Measurements from ENCODE around the gene ATP13A3. TPM values are rescaled to one million over a fixed set of nuclear protein-coding genes. Genes with fewer than 3 reads are reported as not detected.
"Not testable (repeated sequence)": the region's sequence is repeated elsewhere in the genome, so short reads cannot be mapped to it uniquely, and the experiment has no call there.

Gene ATP13A3
- total RNA-seq: 59.7 and 63.1 TPM in 2 replicates
- long read RNA-seq, partial matches to known transcripts: 7 of 10 reads
- long read RNA-seq, other reads (novel, unspliced or antisense): 3 of 10 reads

- Mint-ChIP-seq H3K4me3 (ENCODE audit: unreplicated experiment) (peak within 1 kb of the TSS; percentile 87), H3K4me1 (ENCODE audit: unreplicated experiment) (peaks cover 46% of the 10 kb centered on the region), H3K27ac (ENCODE audit: unreplicated experiment) (peak within 1 kb of the TSS; percentile 90), H3K36me3 (ENCODE audit: unreplicated experiment) (peaks cover 4% of the 10 kb centered on the region), H3K27me3 (ENCODE audit: unreplicated experiment) (no peaks in the 10 kb centered on the region), H3K9me3 (ENCODE audit: unreplicated experiment) (no peaks in the 10 kb centered on the region)
- no peak for TF ChIP-seq CTCF (IDR thresholded peaks at IDR 0.05)
- DNase-seq (ENCODE audit: extremely low spot score, unreplicated experiment): peak; percentile 95
Observed at GRCh38 chr3:194486540-194487288, at the start of gene ATP13A3. Gene ATP13A3 (minus strand): TSS chr3:194487002. CDS start chr3:194462190, 24,812 bp downstream.

- H3K36me3 Mint-ChIP-seq (ENCODE audit: unreplicated experiment); H3K27ac Mint-ChIP-seq (ENCODE audit: unreplicated experiment): not testable (repeated sequence)
Observed at GRCh38 chr3:194535199-194535598, 48.4 kb upstream of the ATP13A3 start.

GRCh38 chr3:194534243-194534642, 47.4 kb upstream of the ATP13A3 start:
- Mint-ChIP-seq H3K9me3 (ENCODE audit: unreplicated experiment) (peaks cover 9% of the 10 kb centered on the region), H3K36me3 (ENCODE audit: unreplicated experiment) (peaks cover 5% of the 10 kb centered on the region), H3K4me3 (ENCODE audit: unreplicated experiment) (no peak overlapping the region), H3K4me1 (ENCODE audit: unreplicated experiment) (peaks cover 14% of the 10 kb centered on the region), H3K27me3 (ENCODE audit: unreplicated experiment) (no peaks in the 10 kb centered on the region), H3K27ac (ENCODE audit: unreplicated experiment) (no peak overlapping the region)
- no peak for TF ChIP-seq CTCF (IDR thresholded peaks at IDR 0.05)
- DNase-seq (ENCODE audit: extremely low spot score, unreplicated experiment): no peak

More at GRCh38 chr3:194535199-194535598, 48.4 kb upstream of the ATP13A3 start:
- DNase-seq (ENCODE audit: extremely low spot score, unreplicated experiment); H3K27me3 Mint-ChIP-seq (ENCODE audit: unreplicated experiment); H3K4me3 Mint-ChIP-seq (ENCODE audit: unreplicated experiment); H3K9me3 Mint-ChIP-seq (ENCODE audit: unreplicated experiment): not testable (repeated sequence)
- peaks cover 14% of the 10 kb centered on the region for H3K4me1 Mint-ChIP-seq (ENCODE audit: unreplicated experiment)

GRCh38 chr3:194532591-194532990, 45.8 kb upstream of the ATP13A3 start:
- TF ChIP-seq CTCF (IDR thresholded peaks at IDR 0.05): no peak
- peaks cover 9% of the 10 kb centered on the region for H3K9me3 Mint-ChIP-seq (ENCODE audit: unreplicated experiment)
- H3K4me3 Mint-ChIP-seq (ENCODE audit: unreplicated experiment): no peak overlapping the region
- peaks cover 8% of the 10 kb centered on the region for H3K4me1 Mint-ChIP-seq (ENCODE audit: unreplicated experiment)
- no peak for DNase-seq (ENCODE audit: extremely low spot score, unreplicated experiment)
- H3K27ac Mint-ChIP-seq (ENCODE audit: unreplicated experiment): no peak overlapping the region
- peaks cover 5% of the 10 kb centered on the region for H3K36me3 Mint-ChIP-seq (ENCODE audit: unreplicated experiment)
- H3K27me3 Mint-ChIP-seq (ENCODE audit: unreplicated experiment): no peaks in the 10 kb centered on the region

GRCh38 chr3:194527726-194528125, 40.9 kb upstream of the ATP13A3 start:
- H3K27ac Mint-ChIP-seq (ENCODE audit: unreplicated experiment): peak overlapping the region; percentile 84
- H3K4me3 Mint-ChIP-seq (ENCODE audit: unreplicated experiment): no peak overlapping the region
- no peaks in the 10 kb centered on the region for H3K27me3 Mint-ChIP-seq (ENCODE audit: unreplicated experiment)
- H3K4me1 Mint-ChIP-seq (ENCODE audit: unreplicated experiment): peaks cover 5% of the 10 kb centered on the region
- no peak for TF ChIP-seq CTCF (IDR thresholded peaks at IDR 0.05)
- no peaks in the 10 kb centered on the region for H3K9me3 Mint-ChIP-seq (ENCODE audit: unreplicated experiment)
- H3K36me3 Mint-ChIP-seq (ENCODE audit: unreplicated experiment): no peaks in the 10 kb centered on the region
- DNase-seq (ENCODE audit: extremely low spot score, unreplicated experiment): no peak

Measured in osteocyte (in vitro differentiated cells).